ENCODE measurements around the gene DNASE1L3. TPM values are rescaled to one million over a fixed set of nuclear protein-coding genes. Genes with fewer than 3 reads are reported as not detected.

DNASE1L3 gene
- total and polyA plus RNA-seq, 2 of the 13 experiments (the other 11 are each of a cell fraction or from before 2014, with no cell fraction given), result 0.86 to 1.7 TPM

- no peak for TF ChIP-seq POLR2AphosphoS5 (IDR thresholded peaks at IDR 0.05; ENCODE audit: low read depth, low read length)
- TF ChIP-seq, protein P1, sequence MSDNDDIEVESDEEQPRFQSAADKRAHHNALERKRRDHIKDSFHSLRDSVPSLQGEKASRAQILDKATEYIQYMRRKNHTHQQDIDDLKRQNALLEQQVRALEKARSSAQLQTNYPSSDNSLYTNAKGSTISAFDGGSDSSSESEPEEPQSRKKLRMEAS (IDR thresholded peaks at IDR 0.05), result peak; percentile 96
- peak; percentile 63; the same call in 1 of the 2 replicates for TF ChIP-seq ARNT2 (CRISPR knock-in tag; IDR thresholded peaks at IDR 0.05; ENCODE audit: low read depth)
- TF ChIP-seq SOX6 (IDR thresholded peaks at IDR 0.05), result no peak
- peak; percentile 65 for TF ChIP-seq SOX6 (CRISPR knock-in tag; IDR thresholded peaks at IDR 0.05)
- TF ChIP-seq NONO (IDR thresholded peaks at IDR 0.05), result no peak
- peak; percentile 81 for TF ChIP-seq NONO (CRISPR knock-in tag; conservative IDR thresholded peaks at IDR 0.05)
- peak; percentile 29; the same call in 1 of the 2 replicates for TF ChIP-seq FOSL2 (CRISPR knock-in tag; IDR thresholded peaks at IDR 0.05)
- TF ChIP-seq TOPORS (CRISPR knock-in tag; IDR thresholded peaks at IDR 0.05), result peak; percentile 17; the same call in 1 of the 2 replicates
- no peak for TF ChIP-seq JUNB (CRISPR knock-in tag; IDR thresholded peaks at IDR 0.05; ENCODE audit: borderline replicate concordance)
- 0 out of 2 replicates have a peak, but pooled peaks have one; percentile 12 for TF ChIP-seq NR2F6 (IDR thresholded peaks at IDR 0.05)
- TF ChIP-seq NR2F6 (CRISPR knock-in tag; IDR thresholded peaks at IDR 0.05), result no peak
- TF ChIP-seq HNRNPLL (IDR thresholded peaks at IDR 0.05; ENCODE audit: low read depth, low read length, poor library complexity, severe bottlenecking), result peak; percentile 68
- 0 out of 2 replicates have a peak, but pooled peaks have one; percentile 51 for TF ChIP-seq ZNF589 (CRISPR knock-in tag; conservative IDR thresholded peaks at IDR 0.05)
- no peak for TF ChIP-seq ZNF207 (IDR thresholded peaks at IDR 0.05; ENCODE audit: borderline replicate concordance)
- TF ChIP-seq, protein P2, sequence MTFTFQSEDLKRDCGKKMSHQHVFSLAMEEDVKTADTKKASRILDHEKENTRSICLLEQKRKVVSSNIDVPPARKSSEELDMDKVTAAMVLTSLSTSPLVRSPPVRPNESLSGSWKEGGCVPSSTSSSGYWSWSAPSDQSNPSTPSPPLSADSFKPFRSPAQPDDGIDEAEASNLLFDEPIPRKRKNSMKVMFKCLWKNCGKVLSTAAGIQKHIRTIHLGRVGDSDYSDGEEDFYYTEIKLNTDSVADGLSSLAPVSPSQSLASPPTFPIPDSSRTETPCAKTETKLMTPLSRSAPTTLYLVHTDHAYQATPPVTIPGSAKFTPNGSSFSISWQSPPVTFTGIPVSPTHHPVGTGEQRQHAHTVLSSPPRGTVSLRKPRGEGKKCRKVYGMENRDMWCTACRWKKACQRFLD (CRISPR knock-in tag; IDR thresholded peaks at IDR 0.05; ENCODE audit: borderline replicate concordance), result peak; percentile 66; the same call in 1 of the 2 replicates
- TF ChIP-seq ZC3H13 (CRISPR knock-in tag; IDR thresholded peaks at IDR 0.05), result peak; percentile 82
- TF ChIP-seq ZNF280B (CRISPR knock-in tag; IDR thresholded peaks at IDR 0.05; ENCODE audit: borderline replicate concordance), result peak; percentile 66; the same call in 1 of the 2 replicates
- TF ChIP-seq FOXA3 (CRISPR knock-in tag; IDR thresholded peaks at IDR 0.05), result peak; percentile 25; the same call in 1 of the 2 replicates
- TF ChIP-seq, protein P3, sequence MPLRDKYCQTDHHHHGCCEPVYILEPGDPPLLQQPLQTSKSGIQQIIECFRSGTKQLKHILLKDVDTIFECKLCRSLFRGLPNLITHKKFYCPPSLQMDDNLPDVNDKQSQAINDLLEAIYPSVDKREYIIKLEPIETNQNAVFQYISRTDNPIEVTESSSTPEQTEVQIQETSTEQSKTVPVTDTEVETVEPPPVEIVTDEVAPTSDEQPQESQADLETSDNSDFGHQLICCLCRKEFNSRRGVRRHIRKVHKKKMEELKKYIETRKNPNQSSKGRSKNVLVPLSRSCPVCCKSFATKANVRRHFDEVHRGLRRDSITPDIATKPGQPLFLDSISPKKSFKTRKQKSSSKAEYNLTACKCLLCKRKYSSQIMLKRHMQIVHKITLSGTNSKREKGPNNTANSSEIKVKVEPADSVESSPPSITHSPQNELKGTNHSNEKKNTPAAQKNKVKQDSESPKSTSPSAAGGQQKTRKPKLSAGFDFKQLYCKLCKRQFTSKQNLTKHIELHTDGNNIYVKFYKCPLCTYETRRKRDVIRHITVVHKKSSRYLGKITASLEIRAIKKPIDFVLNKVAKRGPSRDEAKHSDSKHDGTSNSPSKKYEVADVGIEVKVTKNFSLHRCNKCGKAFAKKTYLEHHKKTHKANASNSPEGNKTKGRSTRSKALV (CRISPR knock-in tag; IDR thresholded peaks at IDR 0.05), result 0 out of 2 replicates have a peak, but pooled peaks have one; percentile 56
- TF ChIP-seq MLX (CRISPR knock-in tag; IDR thresholded peaks at IDR 0.05), result peak; percentile 57; the same call in 1 of the 2 replicates
- TF ChIP-seq HOXD1 (CRISPR knock-in tag; IDR thresholded peaks at IDR 0.05), result 0 out of 2 replicates have a peak, but pooled peaks have one; percentile 20
- TF ChIP-seq, protein P4, sequence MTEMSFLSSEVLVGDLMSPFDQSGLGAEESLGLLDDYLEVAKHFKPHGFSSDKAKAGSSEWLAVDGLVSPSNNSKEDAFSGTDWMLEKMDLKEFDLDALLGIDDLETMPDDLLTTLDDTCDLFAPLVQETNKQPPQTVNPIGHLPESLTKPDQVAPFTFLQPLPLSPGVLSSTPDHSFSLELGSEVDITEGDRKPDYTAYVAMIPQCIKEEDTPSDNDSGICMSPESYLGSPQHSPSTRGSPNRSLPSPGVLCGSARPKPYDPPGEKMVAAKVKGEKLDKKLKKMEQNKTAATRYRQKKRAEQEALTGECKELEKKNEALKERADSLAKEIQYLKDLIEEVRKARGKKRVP (CRISPR knock-in tag; IDR thresholded peaks at IDR 0.05), result 0 out of 4 replicates have a peak, but pooled peaks of 1 of the 2 experiments have one; percentile 53
- no peak for TF ChIP-seq ZNF331 (CRISPR knock-in tag; IDR thresholded peaks at IDR 0.05)
Measured at GRCh38 chr3:58237941-58238681, 27.3 kb upstream of the DNASE1L3 start (continued).
